HG02571 (cell line): ENCODE results near the gene TMEM213.
A peak's percentile ranks its signal among the peaks of the same experiment; 100 is the strongest.

Experiments used
- ATAC-seq: cut with Tn5 transposase; IDR thresholded peaks from one replicate; pipeline ENCODE4 v1.9.1; 2021; ENCODE audit warnings: mild to moderate bottlenecking, moderate library complexity; ENCODE audit not compliant: unreplicated experiment

TMEM213 gene

DNA sequence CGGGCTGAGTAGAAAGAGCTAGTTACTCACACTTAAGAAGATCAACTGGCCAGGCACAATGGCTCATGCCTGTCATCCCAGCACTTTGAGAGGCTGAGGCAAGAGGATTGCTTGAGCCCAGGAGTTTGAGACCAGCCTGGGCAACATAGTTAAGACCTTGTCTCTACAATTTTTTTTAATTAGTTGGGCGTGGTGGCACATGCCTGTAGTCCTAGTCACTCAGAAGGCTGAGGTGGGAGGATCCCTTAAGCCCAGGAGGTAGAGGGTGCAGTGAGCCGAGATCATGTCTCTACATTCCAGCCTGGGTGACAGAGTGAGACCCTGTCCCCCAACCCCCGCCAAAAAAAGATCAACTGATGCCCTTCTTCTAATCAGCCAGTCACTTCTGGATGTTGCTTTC is 74.8 kb downstream of the TMEM213 start:
- ATAC-seq = no peak

GRCh38 chr7:138873220-138873892 is 75.6 kb downstream of the TMEM213 start:
- ATAC-seq = no peak

DNA sequence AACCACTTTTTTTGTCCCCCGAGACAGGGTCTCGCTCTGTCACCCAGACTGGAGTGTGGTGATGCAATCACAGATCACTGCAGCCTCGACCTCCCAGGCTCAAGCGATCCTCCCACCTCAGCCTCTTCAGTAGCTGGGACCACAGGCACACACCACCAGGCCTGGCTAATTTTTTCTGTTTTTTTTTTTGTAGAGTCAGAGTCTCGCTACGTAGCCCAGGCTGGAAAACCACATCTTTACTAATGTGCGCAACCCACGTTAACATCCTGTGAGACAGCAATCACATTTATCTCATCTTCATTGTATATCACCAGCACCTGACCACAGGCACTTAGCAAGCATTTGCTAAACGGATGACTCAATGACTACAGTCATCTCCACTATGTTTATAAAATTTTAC is 78.0 kb downstream of the TMEM213 start:
- no peak for ATAC-seq

- no peak for ATAC-seq
Measured at GRCh38 chr7:138876326-138876725, 78.5 kb downstream of the TMEM213 start.

- no peak for ATAC-seq
Measured at GRCh38 chr7:138878051-138878450, 80.3 kb downstream of the TMEM213 start.

DNA sequence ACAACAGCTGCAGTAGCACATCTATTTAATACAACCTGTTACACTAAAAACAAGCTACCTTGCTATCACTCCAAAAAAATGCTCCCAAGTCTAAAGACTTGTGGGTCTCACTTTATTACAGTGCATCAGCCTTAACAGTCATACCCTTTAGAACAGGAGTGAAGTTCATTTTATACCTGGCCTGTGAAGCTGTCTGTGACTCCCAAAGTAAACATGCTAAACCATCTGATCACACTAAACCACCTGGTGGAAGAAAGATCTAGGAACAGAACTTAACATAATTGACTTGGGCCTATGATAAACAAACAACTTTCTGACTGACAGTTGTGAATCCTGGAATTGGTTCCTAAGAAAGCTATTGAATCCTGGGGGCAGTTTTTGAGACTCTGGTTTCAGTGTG is 81.1 kb downstream of the TMEM213 start:
- ATAC-seq = no peak

DNA sequence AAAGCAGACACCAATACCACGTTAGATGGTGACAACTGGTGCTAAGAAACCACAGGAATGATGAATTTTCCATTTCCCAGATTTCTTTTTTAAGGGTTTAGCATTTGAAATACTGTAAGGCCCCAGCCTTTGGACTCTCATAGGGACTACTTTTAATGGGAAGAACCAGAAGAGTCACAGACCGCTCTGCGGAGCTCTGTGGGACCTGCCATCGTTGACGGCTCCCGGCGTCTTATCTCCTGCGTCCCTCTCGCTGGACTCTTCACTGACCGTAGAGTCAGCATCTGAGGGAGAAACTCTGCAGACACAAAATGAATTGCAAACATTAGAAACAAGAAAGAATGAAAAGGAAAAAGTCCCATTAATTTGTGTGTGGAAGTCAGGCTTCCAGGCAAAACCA is 81.6 kb downstream of the TMEM213 start:
- no peak for ATAC-seq

- ATAC-seq = no peak
Measured at GRCh38 chr7:138880881-138881578, 83.2 kb downstream of the TMEM213 start.

DNA sequence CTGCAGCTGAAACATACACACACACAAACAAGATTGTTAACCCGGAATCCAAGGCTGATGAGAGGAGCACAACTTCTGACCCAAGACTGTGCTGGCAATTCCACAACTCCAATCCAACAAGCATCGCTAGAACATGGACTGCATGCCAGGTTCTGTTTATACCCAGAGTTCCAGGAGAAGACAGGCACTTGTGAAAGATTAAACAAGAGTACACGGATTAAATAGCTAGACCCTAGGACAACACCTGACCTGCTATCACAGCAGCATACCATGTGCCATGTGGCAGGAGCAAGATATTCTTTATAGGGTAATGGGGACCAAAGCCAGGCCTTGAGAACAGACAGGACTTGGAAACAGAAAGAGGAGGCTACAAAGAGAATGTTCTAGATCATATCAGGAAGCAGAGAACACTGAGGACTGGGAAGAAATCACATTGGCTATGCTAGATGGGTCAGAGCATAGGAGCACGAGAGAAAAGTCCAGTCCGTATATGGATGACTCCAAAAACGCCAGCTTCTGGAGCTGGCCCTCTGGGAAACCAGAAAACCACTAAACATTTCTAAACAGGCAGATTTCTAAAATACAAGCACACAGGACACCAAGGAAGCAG is 83.9 kb downstream of the TMEM213 start:
- no peak for ATAC-seq

DNA sequence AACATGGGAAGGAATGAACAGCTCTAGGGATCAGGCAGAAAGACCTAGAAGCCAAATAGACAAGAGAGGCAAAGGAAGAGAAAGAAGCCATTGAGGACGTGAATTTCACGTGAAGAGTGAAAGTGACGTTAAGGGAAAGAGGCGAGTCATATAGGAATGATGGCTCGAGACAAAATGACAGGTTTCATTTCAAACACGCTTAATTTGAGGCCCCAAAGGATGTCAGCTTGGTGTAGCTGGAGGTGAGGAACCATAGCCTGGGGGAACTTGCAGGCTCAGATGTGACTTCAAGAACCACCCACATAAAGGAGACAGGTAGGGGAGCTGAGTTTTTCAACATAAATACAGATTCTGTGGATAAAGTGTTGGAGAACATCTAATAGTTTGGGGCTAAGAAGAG is 84.5 kb downstream of the TMEM213 start:
- ATAC-seq = no peak

- no peak for ATAC-seq
Measured at GRCh38 chr7:138885383-138886147, 87.8 kb downstream of the TMEM213 start.

- ATAC-seq = peak; percentile 75
Measured at GRCh38 chr7:138886501-138886917, 88.7 kb downstream of the TMEM213 start.

GRCh38 chr7:138887085-138887710 is 89.4 kb downstream of the TMEM213 start:
- ATAC-seq = no peak
